ENCODE measurements around the gene SETBP1. TPM values are rescaled to one million over a fixed set of nuclear protein-coding genes. Genes with fewer than 3 reads are reported as not detected.
A peak's percentile ranks its signal among the peaks of the same experiment; 100 is the strongest.

SETBP1 gene
- total and polyA plus RNA-seq, 9 of the 15 experiments (the other 6 are each of a cell fraction or from before 2014, with no cell fraction given) = under 0.01 to 0.13 (median 0.04) TPM

DNA sequence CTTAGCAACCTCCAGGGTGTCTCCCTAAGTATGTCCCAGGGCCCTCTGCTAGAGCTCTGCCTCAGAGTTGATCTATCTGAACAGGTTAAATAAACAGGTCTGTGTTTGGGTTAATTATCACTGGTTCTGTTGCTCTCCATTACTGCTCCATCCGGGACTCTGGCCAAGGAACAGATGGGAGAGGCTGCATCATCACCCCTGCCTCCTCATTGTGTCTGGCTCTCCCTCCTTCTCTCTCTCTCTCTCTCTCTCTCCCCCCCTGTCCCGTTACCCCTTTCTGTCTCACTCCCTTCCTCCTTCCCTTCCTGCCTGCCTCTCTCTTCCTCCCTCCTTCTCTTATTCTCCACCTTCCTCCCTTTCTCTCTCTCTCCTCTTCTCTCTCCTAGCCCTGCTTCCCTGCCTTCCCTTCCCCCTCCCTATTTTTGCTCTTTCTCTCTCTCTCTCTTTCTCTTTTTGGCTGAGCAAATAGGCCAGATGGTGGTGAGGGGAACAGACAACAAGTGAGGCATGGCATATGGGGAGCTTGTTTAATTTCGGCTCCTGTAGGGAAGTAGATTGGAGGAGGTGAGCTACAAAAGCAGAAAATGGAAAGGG is 62.1 kb downstream of the SETBP1 start:
- Histone ChIP-seq H3K27me3 (ENCODE audit: control insufficient read depth in 2 of 2, insufficient read depth in 2 of 2, low read length in 2 of 2) (peaks cover 2 to 22% of the 10 kb centered on the region in 2 experiments; a peak in 3 of 5 replicates), H3K9me1 (ENCODE audit: control insufficient read depth, insufficient read depth, low read length) (no peaks in the 10 kb centered on the region), H3K36me3 (ENCODE audit: control insufficient read depth, insufficient read depth, low read length) (no peaks in the 10 kb centered on the region), H3K4me3 (no peak overlapping the region), H2AFZ (ENCODE audit: low read depth, low read length) (peak overlapping the region; percentile 32; the same call in 1 of the 2 replicates), H3K9me3 (replicated peaks; ENCODE audit: control insufficient read depth, insufficient read depth, low read depth, low read length) (no peaks in the 10 kb centered on the region), H3K79me2 (ENCODE audit: control insufficient read depth, insufficient read depth, low read length) (no peaks in the 10 kb centered on the region), H4K20me1 (replicated peaks; ENCODE audit: control insufficient read depth, insufficient read depth, low read length) (no peaks in the 10 kb centered on the region), H3K4me1 (replicated peaks in 1 of 2; ENCODE audit: control insufficient read depth in 2 of 2, insufficient read depth in 2 of 2, low read length in 2 of 2) (peaks cover 4 to 15% of the 10 kb centered on the region in 2 experiments; a peak in 4 of 5 replicates), H3K9ac (ENCODE audit: insufficient read depth in 1 of 2, low read depth in 2 of 2, low read length in 2 of 2) (no peak overlapping the region), H3K4me2 (ENCODE audit: insufficient read depth, low read length) (no peak overlapping the region), H3K27ac (ENCODE audit: extremely low read depth, low read depth, low read length) (no peak overlapping the region)
- ATAC-seq (peak; percentile 25; the same call in 1 of the 3 replicates), DNase-seq (ENCODE audit: extremely low read depth in 1 of 4, low spot score in 3 of 4) (no peak), FAIRE-seq (no peak)
- BruUV-seq (replicated peaks) = no TSS peak
- ChIA-PET POLR2A (interaction anchor here (0.7 kb wide), 1 partner anchor 13 kb away, joined by 3 read pairs; no protein-coding TSS in a partner anchor), CTCF (ENCODE audit: low intra/inter-chr PET ratio) (no interaction called here)
- intact Hi-C loops (cut with micrococcal nuclease) = no loop called here
- in situ Hi-C loops (cut with MboI) = no loop called here
- 0% methylated on average over 2 of the region's 3 CpGs for WGBS (ENCODE audit: insufficient coverage, low coverage, missing lambda C conversion rate)
- TF ChIP-seq KAT2B (IDR thresholded peaks at IDR 0.05; ENCODE audit: low read depth, low read length) (no peak), ZBTB40 (IDR thresholded peaks at IDR 0.05) (no peak), ZBTB40 (CRISPR knock-in tag; IDR thresholded peaks at IDR 0.05) (no peak), ZEB2 (IDR thresholded peaks at IDR 0.05) (no peak), PYGO2 (tag; IDR thresholded peaks at IDR 0.05) (no peak), HMG20B (CRISPR knock-in tag; IDR thresholded peaks at IDR 0.05) (no peak), GABPA (tag; conservative IDR thresholded peaks at IDR 0.05; ENCODE audit: low read depth) (no peak), ZNF586 (CRISPR knock-in tag; conservative IDR thresholded peaks at IDR 0.05) (no peak), ZNF507 (tag; conservative IDR thresholded peaks at IDR 0.05) (no peak), BCL6 (CRISPR knock-in tag; IDR thresholded peaks at IDR 0.05) (no peak), RAD51 (IDR thresholded peaks at IDR 0.05; ENCODE audit: borderline replicate concordance, low read depth) (no peak), SIN3A (IDR thresholded peaks at IDR 0.05; ENCODE audit: borderline replicate concordance in 2 of 2, control insufficient read depth in 1 of 2, low read depth in 2 of 2, low read length in 2 of 2) (no peak)
- TF ChIP-seq, protein P1, sequence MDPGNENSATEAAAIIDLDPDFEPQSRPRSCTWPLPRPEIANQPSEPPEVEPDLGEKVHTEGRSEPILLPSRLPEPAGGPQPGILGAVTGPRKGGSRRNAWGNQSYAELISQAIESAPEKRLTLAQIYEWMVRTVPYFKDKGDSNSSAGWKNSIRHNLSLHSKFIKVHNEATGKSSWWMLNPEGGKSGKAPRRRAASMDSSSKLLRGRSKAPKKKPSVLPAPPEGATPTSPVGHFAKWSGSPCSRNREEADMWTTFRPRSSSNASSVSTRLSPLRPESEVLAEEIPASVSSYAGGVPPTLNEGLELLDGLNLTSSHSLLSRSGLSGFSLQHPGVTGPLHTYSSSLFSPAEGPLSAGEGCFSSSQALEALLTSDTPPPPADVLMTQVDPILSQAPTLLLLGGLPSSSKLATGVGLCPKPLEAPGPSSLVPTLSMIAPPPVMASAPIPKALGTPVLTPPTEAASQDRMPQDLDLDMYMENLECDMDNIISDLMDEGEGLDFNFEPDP (CRISPR knock-in tag; IDR thresholded peaks at IDR 0.05) = no peak
